Superior temporal gyrus (tissue), 1 donor: ENCODE measurements around the gene HJURP.

Experiments used
- DNase-seq: peaks from one replicate; pipeline ENCODE4 v3.0.0-alpha.2; 2016; ENCODE audit errors: extremely low spot score

Gene HJURP

DNA sequence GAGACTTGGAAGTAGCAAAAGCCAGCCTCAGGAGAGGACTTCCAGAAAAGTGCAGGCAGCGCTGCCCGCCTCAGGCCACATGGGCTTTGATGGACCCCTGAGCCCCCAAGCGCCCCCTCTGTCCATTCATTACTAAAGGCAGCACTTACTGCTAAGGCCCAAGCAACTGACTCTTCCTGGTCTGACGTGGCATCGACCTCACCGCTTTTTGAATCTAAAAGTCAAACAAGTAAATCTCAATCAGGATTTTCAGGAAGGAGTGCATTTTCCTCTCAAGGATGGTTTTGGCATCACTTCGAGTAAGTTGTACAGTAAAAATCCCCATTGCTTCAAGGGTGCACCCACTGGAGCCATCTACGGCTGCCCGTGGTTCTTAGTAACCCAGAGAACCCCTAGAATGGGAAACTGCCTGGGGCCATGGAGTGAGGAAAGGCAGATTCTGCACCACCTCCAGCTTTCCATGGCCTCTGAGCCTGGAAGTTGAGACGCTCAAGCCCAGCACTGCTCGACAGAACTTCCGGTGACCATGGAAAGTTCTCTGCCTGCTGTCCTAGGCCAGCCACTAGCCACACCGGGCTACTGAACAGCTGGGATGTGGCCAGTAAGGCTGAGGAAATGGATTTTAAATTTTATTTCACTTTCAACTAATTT, 7.0 kb downstream of the HJURP start:
- DNase-seq: no peak

DNA sequence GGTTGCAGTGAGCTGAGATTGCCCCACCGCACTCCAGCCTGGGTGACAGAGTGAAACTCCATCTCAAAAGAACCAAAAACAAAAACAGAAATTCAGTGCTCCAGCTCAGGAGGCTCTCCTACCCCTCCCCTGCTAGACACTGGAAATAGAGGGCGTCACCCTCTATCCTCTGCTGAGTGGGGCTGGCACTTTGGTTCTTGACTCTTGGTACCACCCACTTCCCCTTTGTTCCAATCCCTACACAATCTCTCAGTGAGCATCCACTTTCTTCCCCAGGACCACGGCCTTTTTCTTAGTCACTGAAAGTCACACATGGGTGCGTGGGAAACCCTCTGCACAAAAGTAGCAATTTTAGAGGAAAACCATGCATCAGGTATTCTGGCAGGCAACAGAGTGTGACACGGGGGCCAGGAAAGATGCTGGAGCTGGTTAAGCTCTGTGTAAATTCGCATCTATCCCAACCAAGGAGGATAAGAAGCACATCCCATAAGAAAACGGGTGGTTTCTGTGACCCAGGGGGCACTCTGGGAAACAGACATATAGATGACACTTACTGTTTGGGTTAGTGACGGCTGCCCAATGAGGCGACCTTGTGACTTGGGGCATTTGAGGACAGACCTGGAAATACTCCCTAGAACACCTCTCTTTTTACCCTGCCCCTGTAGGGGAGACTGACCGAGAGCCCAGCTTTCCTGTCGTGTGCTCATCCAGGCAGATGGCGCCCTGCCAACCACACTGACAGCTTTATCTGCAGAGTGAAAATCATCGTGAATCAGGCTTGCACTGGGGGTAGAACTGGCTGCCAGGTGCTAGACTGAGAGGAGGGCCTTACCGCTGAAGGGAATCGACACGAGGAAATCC, 7.7 kb downstream of the HJURP start:
- DNase-seq: no peak

DNA sequence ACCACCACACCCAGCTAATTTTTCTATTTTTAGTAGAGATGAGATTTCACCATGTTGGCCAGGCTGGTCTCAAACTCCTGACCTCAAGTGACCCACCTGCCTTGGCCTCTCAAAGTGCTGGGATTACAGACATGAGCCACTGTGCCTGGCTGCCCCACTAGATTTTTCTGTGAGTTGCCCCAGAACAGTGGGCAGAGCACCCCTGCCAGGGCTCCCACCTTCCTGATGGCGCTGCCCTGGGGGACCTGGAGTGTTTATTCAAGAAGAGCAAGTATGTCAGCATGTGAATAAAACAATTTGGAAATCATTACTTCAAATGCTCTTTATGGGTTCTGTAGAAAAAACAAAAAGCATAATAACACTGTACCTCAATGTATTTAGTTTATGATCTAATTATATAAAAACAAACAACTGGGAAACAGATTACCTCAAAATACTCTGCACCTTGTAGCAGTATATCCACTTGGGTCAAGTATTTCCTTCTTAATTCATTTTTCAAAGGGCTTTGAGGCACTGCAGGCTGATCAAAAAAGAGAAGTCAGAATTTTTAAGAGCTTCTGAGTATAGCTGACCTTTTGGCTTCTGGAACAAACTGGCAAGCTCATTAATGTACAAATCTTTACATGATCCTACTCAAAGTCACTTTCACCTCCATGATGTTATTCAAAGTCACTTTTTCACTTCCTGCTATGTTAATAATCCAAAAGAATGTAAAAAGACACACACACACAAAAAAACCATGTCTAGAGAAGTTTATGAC, 8.9 kb downstream of the HJURP start:
- no peak for DNase-seq

DNA sequence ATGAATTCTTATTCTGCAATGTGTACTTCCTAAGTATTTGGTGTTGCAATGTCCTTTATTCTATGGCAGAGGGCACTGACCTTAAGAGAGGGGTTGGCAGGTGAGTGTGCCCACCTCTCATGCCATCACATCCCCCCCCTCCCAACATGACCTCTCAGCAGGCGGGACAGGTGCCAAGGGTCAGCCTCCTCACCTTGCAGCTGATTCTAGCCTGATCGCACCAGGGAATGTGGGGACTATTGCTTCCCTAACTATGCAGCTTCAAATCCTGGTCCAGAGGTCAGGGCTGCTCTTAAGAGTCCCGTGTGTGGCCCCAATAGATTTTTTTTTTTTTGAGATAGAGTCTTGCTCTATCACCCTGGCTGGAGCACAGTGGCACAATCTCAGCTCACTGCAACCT, 9.5 kb downstream of the HJURP start:
- no peak for DNase-seq

DNA sequence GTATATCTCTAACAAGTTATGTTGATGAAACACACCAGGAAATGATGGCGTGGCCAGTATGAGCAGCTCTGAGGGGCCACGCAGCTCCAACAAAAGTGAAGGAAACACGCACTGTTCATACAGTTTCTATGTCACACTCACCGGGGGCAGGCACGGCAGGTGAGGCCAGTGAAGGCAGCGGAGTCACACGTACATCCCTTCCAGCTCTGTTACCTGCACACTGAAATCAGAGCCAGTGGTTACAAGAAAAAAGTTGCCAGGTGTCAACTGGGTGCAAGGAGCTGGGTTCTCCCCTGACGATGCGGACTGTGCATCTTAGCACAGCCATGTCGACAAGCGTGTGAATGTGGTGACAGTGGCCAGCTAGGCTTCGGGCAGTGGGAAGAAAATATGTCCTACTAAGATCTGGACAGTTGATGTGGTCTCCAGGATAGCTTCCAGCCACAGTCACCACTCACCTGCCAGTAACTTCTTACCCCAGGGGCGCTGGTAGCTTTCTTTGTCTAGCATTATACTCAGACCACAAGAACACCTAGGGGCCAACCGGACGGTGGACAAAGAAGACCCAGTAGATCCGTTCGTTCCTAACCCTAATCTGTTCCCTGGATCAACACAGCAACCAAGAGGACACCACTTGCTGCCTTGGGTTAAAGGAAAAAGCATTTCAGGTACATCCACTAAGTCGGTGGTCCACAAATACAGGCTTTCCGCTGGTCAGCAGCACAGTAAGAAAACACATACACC, 10.1 kb downstream of the HJURP start:
- no peak for DNase-seq

DNA sequence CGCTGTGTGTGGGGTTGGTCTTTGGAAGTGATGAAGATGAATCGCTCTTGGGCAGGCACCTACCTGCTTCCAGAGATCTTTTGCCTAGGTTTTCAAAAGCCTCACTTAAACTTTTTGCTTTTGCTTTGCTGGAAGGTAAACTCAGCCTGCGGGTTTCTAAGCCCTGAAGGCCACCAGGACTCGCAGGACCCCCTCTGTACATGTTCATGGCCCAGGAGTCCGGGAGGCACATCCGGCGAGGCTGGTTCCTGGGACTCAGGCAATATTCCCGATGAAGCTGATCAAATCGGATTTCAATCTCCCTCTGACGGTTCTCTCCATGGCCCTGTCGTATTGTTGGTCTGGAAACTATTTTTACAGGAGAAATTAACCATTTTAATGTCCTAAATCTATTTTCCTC, 13.2 kb downstream of the HJURP start:
- DNase-seq: no peak

DNA sequence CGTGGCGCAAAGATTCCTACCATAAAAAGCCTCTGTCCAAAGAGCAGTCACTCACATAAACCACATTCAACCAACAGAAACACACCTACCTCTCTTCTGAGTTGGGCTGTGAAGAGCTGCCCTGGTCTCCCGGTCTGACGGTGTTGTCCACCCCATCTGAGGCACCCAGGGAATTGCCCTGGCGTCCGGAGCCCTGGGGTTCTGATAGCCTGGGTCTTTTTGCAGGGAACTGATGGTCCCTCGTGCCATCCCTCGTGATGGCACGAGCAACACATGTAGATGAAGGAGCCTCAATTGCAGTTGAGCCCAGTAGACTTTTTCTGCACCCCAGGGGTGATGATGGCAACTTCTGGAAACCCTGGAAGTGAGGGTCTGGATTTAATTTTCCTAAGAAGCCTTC, 13.8 kb downstream of the HJURP start:
- no peak for DNase-seq

DNA sequence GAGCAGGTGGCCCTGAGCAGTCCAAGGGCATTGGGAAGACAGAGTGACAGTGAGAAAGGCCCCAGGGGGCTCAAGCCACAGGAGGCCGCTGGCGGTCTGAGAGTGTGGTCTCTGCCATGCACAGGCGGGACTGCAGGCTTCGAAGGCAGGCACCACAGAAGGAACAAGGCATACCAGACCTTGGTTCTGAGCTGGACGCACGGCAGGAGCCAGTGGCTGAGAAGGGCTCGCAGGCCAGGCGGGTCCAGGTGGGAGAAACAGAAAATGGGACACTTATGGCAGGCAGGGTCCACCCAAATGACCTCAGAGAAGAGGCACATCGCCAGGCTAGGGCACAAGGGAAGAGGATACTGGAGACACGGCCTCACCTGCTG, 14.9 kb downstream of the HJURP start:
- no peak for DNase-seq

DNA sequence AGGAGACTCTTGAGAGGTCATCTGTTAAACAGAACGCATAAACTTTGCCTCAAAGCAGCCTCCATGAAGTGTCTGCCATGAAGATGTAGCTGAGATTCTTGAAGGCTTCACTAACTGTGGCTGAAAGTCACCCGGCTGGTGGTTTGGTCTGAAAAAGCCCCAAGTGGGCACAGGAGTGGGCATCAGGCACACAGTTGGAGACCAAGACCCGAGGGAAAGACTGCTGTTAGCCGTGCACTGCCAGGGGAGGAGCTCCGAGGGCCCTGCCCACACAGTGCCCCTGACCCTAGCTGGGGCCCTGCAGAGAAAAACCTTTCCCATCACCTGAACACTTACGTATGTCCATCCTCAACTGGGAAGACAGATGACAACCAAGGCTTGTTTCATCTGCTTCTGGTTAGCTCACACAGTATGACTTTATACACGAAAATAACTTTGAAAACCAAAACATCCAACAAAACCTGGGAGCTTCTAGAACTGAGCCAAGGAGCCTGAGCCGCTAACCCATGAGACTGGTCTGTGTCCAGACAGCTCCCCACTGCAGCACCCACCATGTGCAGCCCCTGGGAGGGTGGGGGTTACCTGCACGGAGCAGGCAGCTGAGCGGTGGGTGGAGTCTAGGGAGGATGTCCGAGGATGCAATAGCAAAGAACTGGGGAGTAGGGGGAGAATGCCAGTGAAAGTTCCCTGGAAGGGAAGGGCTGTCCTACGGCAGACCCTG, 15.4 kb downstream of the HJURP start:
- DNase-seq: no peak

DNA sequence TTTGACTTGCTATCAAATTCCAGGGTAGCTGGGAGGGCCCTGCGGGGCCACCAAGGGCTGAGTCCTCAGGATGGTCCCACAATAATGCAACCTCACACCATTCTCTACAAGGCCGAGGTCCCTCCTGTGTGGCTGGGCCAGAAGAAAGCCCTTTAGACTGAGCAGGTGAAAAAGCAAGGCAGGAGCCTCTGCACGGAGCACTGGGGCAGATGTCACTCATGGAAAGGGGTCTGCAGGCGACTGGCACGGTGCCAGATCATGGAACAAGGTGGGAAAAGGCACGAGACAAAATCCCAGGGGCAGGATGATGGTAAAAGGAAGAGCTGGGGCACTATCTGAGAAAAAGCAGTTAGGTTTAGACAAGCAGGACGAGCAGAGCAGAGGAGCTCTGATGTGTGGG, 16.1 kb downstream of the HJURP start:
- no peak for DNase-seq

DNA sequence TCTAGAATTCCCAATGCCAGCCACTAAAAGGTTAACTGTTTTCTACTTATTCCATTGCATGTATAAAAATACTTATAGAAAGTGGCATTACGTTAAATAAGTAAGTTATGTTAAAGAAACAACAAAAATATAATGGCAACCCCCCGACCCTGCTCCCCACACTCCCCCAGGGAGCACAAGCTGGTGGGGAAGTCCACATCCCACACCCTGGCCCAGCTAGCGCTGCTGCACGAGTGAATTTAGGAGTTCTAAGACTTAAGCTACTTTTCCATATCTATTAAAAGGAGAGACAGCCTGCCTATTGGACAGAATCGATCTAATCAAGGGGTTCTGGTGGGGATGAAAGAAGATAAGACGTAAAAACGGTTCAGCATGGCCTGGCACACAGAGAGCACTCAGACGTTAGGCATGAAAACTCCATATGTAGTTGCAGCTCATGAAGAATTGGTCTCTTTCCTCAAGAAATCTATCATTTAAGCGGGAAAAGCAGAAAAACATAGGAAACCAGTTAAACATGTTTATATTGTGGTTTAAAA, 16.6 kb downstream of the HJURP start:
- no peak for DNase-seq

DNA sequence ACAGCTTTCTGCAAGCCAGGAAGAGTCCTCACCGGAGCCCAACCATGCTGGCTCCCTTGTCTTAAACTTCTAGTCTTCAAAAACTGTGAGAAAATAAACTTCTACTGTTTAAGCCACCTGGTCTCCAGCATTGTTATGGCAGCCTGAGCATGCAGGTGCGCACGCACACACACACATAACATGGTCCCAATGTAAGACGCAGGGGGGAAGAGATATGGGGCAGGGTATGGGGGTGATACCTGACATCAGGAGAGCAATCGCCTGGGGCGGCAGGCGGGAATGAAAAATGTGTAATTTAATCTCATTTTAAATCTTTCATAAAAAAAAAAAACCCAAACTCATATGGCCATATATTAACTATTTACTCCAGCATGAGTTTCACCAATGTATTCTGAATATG, 18.0 kb downstream of the HJURP start:
- no peak for DNase-seq

DNA sequence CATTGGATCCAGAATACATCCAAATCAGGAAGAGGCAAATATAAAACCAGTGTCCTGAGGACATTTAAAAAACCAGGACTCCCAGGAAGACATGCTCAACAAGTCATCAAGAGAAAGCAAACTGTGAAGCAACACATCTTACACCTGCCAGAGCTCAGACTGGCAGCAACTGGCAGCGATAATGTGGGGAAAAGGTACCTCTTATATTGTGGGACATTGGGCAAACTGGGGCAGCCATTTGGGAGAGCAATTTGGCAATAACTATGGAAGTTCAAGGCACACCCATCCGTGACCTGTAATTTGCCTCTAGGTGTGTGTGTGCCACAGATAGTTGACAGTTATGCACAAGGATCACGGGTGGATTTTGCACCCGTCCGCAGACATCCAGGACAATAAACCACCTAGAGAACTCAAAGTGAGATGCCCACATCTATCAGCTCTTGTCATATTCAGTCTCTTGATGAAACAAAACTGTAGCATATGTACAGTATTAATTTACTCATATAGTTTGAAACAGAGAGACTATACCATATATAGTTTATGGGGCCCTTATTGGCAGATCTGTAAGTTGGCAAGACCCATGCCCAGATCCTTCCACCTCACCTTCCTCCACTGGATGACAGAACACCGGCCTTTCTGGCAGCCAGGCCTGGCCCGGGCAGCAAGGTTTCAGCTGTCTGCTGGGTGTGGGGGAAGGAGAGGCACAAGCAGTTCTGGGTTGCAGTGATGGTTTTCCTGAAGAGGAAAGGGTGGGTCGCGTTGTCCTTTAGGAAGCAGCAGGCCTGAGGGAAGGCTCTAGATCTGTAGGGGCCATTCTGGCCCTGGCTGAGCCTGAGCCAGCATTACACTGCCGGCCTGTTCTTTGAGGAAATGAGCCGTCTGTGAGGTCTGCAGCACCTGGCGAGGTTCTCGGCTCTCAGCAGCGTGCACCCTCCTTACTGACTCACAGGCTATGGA, 18.8 kb downstream of the HJURP start:
- no peak for DNase-seq

DNA sequence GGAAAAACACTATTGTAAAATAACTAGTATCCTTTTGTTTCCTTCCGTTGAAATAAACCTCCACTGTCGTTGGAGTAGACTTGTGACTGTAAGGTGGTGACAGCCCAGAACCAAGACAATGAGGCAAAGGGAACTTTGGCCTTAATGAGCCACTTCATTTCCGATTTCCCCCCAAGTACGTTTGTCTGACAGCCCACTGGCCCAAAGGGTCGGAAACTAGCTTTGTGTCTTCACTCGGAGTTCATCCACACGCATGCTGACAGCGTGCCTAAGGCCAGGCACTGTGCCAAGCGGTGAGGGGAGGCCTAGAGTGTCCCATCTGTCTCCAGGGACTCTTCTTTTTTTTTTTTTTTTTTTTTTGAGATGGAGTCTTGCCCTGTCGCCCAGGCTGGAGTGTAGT, 21.0 kb downstream of the HJURP start:
- DNase-seq: no peak

DNA sequence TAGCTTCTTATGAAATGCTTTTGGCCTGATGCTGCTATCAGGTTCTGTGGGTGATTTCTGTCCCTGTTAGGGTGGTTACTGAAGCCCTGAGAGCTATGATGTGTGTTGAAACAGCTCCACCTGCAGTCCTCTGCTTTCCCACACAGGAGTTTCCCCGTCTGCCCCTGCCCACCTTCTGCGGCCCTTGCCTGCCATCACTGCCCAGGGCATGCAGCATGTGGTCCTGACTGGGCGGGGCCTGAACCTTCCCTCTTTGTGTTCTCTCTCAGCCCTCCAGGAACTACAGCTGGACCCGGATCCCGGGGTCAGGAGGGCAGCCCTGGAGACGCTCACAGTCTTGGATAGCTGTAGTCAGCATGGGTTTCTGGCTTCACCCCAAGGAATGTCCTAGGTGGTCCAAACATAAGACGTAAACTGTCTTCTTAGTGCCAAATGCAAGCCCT, 21.4 kb downstream of the HJURP start:
- no peak for DNase-seq

DNA sequence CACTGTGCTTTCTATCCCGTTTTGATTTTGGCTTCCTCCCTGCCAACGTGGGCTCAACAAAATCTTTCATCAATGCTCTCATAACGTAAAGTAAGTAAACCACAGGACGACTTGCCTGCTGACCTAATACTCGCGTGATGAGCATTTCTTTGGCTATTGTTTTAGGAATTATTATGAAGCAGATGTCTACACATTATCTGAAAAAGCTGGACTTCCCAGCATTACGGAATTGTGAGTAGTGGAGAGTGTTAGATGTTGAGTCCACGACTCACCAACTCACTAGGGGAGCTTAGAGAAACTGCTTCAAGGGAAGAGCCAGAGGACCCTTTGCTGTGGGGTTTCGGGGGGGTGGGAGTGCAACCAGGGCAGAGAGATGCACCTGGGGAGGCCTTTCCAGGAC, 21.9 kb downstream of the HJURP start:
- no peak for DNase-seq

DNA sequence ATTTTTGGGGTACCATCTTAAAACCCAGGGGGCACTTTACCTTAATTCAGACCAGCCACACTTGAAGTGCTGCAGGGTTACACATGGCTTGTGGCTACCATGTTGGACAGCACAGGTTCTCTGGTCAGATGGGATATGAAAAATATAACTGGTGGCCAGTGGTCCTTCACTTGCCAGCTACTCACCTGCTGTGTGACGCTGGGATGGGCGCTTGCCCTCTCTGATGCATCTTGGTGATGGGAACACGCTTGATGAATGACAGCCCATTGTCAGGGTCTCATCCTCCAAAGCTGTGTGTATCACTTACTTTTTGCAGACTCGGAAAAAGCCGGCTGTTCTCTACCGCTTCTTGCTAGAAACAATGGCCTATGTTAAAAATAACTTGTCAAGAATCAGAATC, 22.5 kb downstream of the HJURP start:
- DNase-seq: no peak

DNA sequence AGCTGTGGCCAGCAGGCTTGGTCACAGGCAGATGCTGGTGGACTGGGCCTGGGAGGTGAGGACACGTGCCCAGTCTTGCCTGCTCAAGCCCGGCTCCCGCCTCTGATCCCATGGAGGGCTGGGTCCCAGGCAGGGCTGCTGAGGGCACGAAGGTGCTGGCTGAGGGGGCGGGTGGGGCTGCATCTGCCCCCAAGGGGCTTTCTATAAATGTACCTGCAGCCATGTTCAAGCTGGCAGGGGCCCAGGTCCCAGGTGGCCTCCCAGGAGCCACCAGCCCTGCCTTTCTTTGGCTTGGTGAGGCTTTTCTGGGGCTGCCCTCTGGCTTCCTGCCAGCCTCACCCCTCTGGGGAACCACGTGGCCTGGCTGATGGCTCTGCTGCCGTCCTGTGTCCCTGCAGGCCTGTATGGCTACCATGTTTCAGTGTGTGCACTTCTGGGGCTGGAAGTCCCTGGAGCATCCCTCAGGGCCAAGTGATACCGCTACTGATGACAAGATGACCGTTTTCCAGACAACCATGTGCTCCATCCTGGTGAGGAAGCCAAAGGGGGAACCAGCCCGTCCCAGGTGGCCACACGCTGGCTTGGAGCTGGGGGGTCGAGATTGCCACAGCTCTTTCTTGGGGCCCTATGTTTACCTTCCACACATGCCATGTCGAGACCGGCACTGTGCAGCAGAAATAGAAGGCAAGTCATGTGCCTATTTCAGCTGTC, 23.2 kb downstream of the HJURP start:
- no peak for DNase-seq

DNA sequence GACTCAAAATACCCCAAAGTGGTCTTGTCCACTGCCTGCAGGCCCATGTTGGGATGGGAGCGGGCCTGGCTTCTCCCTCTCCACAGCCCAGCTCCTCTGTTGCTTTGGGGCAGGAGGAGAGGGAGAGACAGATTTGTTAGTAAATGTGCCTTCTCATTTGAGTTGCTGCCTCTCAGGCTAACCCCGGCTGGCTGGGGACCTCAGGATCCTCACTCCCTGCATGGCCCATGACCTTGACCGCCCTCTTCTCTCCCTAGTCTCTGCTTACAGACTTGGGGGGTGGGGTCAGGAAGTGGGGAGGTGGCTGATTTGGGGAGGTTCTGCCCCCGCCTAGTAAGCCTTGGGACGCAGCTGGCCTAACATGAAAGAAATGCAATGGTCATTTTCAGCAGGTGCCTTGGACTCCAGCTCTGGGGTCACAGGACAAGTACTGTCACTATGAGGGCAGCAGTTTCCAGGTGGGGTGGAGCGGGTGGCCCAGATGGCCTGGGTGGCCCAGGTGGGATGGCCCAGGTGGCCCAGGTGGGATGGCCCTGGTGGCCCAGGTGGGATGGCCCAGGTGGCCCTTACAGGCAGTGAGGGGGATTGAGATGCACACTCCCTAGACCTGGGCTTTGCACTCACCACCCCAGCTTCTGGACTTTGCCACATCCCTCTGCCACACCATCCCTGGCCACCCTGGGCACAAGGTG, 24.1 kb downstream of the HJURP start:
- no peak for DNase-seq
